GM10847 (cell line): ENCODE data around the gene NDRG2.

Experiments
- POLR2A ChIP-seq: IDR thresholded peaks from 2 replicates; pipeline ENCODE4 v1.6.1; 2011; ENCODE audit not compliant: insufficient read length; ENCODE audit errors: extremely low read depth

NDRG2 gene

GRCh38 chr14:21014761-21015190, 10.1 kb downstream of the NDRG2 start:
- TF ChIP-seq POLR2A, result no peak

- no peak for TF ChIP-seq POLR2A
Measured at GRCh38 chr14:21011136-21011535, 13.7 kb downstream of the NDRG2 start.

GRCh38 chr14:21003788-21004346, 21.0 kb downstream of the NDRG2 start:
- TF ChIP-seq POLR2A, result no peak

GRCh38 chr14:21001218-21001617, 23.6 kb downstream of the NDRG2 start:
- no peak for TF ChIP-seq POLR2A

GRCh38 chr14:20999591-20999990, 25.3 kb downstream of the NDRG2 start:
- no peak for TF ChIP-seq POLR2A

GRCh38 chr14:20998674-20999366, 26.0 kb downstream of the NDRG2 start, which contains the start of gene SLC39A2:
Gene SLC39A2 (plus strand): TSS chr14:20999293. CDS start chr14:20999447, 154 bp downstream.
- TF ChIP-seq POLR2A, result no peak

GRCh38 chr14:20998139-20998538, 26.7 kb downstream of the NDRG2 start:
- TF ChIP-seq POLR2A, result no peak

GRCh38 chr14:20997564-20997963, 27.3 kb downstream of the NDRG2 start:
- no peak for TF ChIP-seq POLR2A

- no peak for TF ChIP-seq POLR2A
Measured at GRCh38 chr14:20997115-20997514, 27.7 kb downstream of the NDRG2 start.

- no peak for TF ChIP-seq POLR2A
Measured at GRCh38 chr14:20996521-20996920, 28.3 kb downstream of the NDRG2 start.

GRCh38 chr14:20989787-20990600, 34.9 kb downstream of the NDRG2 start, which contains the start of gene METTL17:
Gene METTL17 (plus strand): TSS chr14:20989980. CDS start chr14:20990003, 23 bp downstream.
- peak; percentile 74 for TF ChIP-seq POLR2A

GRCh38 chr14:20989471-20989786, 35.4 kb downstream of the NDRG2 start:
- TF ChIP-seq POLR2A, result no peak

- no peak for TF ChIP-seq POLR2A
Measured at GRCh38 chr14:20988717-20989470, 36.0 kb downstream of the NDRG2 start.

GRCh38 chr14:20986811-20987210, 38.0 kb downstream of the NDRG2 start:
- TF ChIP-seq POLR2A, result no peak

- no peak for TF ChIP-seq POLR2A
Measured at GRCh38 chr14:20982646-20983369, 42.1 kb downstream of the NDRG2 start.
